AG10803 (cell line): Measurements from ENCODE around the gene FRRS1.
A peak's percentile ranks its signal among the peaks of the same experiment; 100 is the strongest.

Experiments
- DNase-seq: peaks from one replicate; pipeline ENCODE4 v3.0.0; 2010; ENCODE audit warnings: low read depth
- H3K4me3 ChIP-seq: 2 replicates; pipeline ENCODE4 v1.5.1; 2011; ENCODE audit warnings: mild to moderate bottlenecking, low read length, control low read depth
- TF ChIP-seq, protein P1 (sequence below): conservative IDR thresholded peaks from 2 replicates; pipeline ENCODE4 v1.5.1; 2011; ENCODE audit warnings: mild to moderate bottlenecking, low read length, control low read depth, inconsistent platforms

Gene FRRS1

DNA sequence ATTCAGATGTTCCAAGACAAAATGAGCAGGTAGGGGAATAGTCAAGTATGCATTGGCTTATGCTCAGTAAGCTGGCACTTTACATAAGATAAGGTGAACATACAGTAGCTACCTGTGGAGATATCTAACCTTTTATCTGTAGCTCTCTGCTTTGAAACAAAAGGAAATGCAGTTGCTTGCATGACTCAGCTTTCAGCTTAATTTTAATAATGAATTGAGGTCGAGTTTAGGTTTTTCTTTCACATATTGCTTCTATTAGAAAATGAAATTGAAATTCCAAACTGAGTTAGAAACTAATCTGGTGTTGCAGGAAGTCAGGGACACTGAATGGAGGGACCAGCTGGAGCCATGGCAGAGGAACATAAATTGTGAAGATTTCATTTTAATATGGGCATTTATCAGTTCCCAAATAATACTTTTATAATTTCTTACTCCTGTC is 8.3 kb downstream of the FRRS1 start:
- TF ChIP-seq, protein P1, sequence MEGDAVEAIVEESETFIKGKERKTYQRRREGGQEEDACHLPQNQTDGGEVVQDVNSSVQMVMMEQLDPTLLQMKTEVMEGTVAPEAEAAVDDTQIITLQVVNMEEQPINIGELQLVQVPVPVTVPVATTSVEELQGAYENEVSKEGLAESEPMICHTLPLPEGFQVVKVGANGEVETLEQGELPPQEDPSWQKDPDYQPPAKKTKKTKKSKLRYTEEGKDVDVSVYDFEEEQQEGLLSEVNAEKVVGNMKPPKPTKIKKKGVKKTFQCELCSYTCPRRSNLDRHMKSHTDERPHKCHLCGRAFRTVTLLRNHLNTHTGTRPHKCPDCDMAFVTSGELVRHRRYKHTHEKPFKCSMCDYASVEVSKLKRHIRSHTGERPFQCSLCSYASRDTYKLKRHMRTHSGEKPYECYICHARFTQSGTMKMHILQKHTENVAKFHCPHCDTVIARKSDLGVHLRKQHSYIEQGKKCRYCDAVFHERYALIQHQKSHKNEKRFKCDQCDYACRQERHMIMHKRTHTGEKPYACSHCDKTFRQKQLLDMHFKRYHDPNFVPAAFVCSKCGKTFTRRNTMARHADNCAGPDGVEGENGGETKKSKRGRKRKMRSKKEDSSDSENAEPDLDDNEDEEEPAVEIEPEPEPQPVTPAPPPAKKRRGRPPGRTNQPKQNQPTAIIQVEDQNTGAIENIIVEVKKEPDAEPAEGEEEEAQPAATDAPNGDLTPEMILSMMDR, result no peak
- DNase-seq, result peak; percentile 7
- H3K4me3 ChIP-seq, result no peak overlapping the region

DNA sequence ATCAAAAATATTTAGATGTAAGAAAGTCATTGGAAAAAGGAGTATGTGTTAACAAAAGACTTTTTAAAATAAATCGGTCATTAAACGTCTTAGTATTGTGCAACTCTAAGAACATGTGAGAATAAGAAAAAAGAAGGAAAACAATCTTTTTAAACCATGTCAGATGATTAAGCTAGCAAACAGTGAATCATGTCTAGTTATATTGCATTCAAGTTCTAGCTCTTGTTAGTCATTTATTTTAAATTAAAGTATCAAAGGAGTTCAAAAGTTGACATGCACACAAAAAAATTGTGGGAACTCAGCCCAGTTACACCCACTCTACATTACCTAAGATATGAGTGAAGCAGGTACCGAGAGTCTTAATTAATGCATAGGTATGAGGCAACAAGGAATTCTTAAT is 9.8 kb downstream of the FRRS1 start:
- no peak overlapping the region for H3K4me3 ChIP-seq
- peak; percentile 33 for DNase-seq
- TF ChIP-seq, protein P1, result no peak

DNA sequence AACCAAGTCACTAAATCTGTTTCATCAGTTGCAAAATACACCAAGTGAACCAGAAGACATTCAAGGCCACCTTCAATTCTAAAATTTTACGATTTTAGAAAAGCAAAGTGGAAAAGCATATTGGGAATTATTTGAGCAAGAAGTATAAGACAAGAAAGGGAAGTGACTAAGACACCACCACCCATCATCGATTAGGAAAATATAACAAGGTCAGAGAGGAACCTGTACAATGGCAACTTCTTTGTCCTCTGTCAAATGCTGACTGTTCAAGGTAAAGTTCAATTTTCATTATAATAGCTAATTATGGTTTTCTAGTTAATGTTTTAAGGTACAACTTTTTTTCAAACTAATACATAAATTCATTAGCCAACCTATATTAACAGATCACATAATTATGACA is 10.8 kb downstream of the FRRS1 start:
- H3K4me3 ChIP-seq, result no peak overlapping the region
- TF ChIP-seq, protein P1, result no peak
- DNase-seq, result no peak

DNA sequence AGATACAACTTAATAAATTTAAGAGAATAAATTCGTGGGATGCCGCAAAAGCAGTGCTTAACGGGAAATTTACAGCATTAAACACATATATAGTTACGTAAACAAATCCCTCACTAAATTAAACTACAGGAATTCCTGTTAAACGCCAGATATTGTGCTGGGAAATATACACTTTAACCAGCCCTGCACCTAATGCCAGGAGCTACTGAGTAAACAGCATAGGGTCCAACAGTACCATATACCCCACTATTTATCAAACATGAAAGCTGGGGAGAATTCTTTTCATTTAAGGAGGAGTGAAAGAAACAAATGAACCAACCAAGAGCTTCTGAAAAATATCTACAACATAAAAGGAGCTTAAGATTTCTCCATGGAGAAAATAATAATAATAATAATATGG is 11.7 kb downstream of the FRRS1 start:
- DNase-seq, result no peak
- H3K4me3 ChIP-seq, result no peak overlapping the region
- TF ChIP-seq, protein P1, result no peak

DNA sequence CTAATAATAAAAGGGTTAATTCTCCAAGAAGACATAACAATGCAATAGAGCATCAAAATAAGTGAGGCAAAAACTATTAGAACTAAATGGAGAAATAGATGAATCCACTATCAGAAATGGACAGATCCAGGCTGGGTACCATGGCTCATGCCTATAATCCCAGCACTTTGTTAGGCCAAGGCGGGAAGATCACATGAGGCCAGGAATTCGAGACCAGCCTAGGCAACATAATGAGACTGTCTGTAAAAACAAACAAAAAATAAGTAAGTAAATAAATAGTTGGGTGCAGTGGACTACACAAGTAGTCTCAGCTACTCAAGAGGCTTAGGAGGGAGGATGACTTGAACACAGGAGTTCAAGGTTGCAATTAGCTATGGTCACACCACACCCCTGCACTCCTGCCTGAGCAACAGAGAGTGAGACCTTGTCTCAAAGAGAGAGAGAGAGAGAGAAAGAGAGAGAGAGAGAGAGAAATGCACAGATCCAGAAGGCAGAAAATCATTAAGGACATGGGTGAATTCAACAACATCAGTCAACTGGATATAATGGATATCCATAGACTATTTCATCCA is 12.3 kb downstream of the FRRS1 start:
- DNase-seq, result no peak
- no peak overlapping the region for H3K4me3 ChIP-seq
- TF ChIP-seq, protein P1, result no peak

DNA sequence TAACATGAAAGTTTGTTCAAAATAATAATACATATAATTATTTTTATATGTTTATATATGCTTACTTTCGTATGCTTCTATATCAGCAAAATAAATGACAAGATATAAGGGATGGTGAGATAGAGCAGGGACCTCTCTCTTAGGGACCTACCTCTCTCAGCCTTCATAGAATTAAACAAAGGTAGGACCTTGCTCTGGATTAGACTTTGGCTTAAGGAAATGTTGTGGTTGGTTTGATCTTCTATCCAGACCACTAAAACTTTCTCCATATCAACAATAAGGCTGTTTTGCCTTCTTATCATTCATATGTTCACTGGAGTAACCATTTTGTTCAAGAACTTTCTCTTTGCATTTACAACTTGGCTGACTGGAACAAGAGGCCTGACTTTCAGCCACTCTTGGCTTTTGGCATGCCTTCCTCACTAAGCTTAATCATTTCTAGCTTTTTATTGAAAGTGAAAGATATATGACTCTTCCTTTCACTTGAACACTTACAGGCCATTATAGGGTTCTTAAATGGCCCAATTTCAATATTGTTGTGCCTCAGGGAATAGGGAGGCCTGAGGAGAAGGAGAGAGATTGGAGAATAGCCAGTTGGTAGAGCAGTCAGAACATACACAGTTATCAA is 14.4 kb downstream of the FRRS1 start:
- H3K4me3 ChIP-seq, result no peak overlapping the region
- DNase-seq, result no peak
- TF ChIP-seq, protein P1, result no peak
